LNCaP clone FGC (cell line): ENCODE results near the gene ETV6.

Experiments
- DNase-seq: peaks from one replicate; pipeline ENCODE4 v3.0.0-alpha.2; 2011; ENCODE audit warnings: low read depth
- H3K4me3 ChIP-seq: 2 replicates; pipeline ENCODE4 v1.5.1; 2011; ENCODE audit warnings: mild to moderate bottlenecking, low read depth, low read length, control low read depth
- TF ChIP-seq, protein P1 (sequence below): IDR thresholded peaks from 2 replicates; pipeline ENCODE4 v1.5.1; 2012; ENCODE audit warnings: mild to moderate bottlenecking; ENCODE audit not compliant: control insufficient read depth, insufficient read depth; ENCODE audit errors: extremely low read depth

ETV6 gene

DNA sequence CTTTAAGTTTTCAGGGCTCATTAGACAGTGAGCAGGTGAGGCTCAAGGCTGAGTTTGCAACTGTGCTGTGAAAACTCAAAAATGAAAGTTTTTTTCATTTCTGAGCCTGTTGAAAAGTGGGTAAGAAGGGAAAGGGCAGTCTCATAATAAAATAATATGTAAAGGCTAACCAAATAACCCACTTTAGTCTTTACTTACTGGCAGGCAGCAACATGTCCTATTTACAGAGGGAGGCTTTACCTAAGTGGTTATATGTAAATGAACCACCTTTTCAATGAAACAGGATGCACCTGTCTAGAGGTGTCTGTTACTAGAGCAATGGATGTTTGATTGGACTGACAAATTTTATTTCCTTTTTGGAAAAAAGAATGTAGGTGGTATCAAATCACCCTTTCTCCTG lies 158.0 kb downstream of the ETV6 start:
- no peak overlapping the region for H3K4me3 ChIP-seq
- DNase-seq: no peak
- TF ChIP-seq, protein P1, sequence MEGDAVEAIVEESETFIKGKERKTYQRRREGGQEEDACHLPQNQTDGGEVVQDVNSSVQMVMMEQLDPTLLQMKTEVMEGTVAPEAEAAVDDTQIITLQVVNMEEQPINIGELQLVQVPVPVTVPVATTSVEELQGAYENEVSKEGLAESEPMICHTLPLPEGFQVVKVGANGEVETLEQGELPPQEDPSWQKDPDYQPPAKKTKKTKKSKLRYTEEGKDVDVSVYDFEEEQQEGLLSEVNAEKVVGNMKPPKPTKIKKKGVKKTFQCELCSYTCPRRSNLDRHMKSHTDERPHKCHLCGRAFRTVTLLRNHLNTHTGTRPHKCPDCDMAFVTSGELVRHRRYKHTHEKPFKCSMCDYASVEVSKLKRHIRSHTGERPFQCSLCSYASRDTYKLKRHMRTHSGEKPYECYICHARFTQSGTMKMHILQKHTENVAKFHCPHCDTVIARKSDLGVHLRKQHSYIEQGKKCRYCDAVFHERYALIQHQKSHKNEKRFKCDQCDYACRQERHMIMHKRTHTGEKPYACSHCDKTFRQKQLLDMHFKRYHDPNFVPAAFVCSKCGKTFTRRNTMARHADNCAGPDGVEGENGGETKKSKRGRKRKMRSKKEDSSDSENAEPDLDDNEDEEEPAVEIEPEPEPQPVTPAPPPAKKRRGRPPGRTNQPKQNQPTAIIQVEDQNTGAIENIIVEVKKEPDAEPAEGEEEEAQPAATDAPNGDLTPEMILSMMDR: no peak

DNA sequence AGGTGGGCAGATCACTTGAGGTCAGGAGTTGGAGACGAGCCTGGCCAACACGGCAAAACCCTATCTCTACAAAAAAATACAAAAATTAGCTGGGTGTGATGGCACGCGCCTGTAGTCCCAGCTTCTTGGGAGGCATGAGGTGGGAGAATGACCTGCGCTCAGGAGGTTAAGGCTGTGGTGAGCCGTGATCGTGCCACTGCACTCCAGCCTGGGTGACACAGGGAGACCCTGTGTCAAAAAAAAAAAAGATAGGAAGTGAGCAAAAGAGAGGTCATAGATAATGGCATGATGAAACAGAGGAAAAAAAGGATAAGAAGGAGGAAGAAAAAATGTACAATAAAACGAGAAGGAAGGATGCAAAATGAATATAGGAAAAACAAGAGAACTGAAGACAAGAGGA lies 159.5 kb downstream of the ETV6 start:
- no peak overlapping the region for H3K4me3 ChIP-seq
- no peak for DNase-seq
- TF ChIP-seq, protein P1: no peak

- DNase-seq: no peak
- TF ChIP-seq, protein P1: no peak
These were observed 160.7 kb downstream of the ETV6 start for GRCh38 chr12:11810206-11810545.

DNA sequence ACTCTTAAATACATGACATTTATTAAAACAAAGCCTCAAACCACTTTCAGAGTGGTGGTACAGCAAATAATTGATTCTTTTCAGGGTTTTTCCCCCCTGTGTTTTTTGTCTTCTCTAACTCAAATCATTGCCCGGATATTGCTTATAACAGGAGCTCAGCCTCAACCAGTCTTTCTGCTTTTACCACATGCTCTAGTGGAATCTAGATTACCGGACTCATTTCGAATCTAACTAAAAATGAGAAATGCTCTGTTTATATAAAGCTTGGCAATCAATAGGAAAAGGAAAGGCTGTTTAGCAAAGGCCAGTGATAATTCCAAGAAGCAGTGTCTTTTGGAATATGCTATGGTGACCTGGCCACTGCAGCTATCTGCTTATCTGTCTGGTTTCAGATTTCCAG lies 161.5 kb downstream of the ETV6 start:
- DNase-seq: no peak
- TF ChIP-seq, protein P1: no peak
- H3K4me3 ChIP-seq: no peak overlapping the region

More at GRCh38 chr12:11810206-11810545, 160.7 kb downstream of the ETV6 start:
- no peak overlapping the region for H3K4me3 ChIP-seq

- DNase-seq: no peak
These were observed 162.7 kb downstream of the ETV6 start for GRCh38 chr12:11812241-11812585.

DNA sequence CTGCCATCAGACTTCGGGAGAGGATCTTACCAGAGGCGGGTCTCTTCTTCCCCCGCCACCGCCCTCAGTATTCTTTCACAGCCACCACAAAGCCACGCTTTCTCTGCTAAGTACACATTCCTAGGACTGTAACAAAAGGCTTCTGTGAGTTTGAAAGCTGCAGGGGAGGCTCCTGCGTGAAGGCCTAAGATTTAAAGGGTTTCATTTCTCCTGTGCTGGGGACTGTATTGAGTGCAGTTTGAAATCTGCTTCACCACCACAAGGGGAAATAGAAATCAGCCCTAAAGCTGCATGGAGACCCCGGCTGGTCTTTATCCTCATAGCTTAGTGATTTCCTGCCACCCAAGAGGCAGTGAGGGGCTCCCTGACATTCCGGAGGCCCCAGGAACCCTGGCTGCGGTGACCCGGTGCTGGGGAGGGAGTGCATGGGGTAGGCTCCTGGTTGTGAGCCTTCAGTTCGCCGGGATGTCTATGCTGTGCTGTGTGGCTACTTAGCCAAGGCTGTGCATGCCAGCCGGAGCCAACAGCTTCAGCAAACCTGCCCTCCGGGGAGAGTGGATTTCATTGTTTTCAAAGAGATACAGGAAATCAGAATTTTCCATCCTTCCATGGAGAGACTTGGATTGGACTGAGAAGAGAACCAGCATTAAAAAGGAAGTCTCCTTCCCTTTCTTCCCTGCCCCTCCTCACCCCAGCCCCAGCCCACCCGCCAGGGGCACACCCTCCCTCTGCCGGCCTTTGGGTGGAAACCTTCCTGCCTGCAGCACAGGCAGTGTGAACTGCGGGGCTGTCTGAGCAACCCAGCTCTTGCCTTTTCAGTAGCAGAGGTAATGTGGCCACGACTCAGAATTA lies 163.3 kb downstream of the ETV6 start:
- no peak for DNase-seq
- H3K4me3 ChIP-seq: no peak overlapping the region
- TF ChIP-seq, protein P1: no peak

More at GRCh38 chr12:11812241-11812585, 162.7 kb downstream of the ETV6 start:
- TF ChIP-seq, protein P1: no peak
- H3K4me3 ChIP-seq: no peak overlapping the region

DNA sequence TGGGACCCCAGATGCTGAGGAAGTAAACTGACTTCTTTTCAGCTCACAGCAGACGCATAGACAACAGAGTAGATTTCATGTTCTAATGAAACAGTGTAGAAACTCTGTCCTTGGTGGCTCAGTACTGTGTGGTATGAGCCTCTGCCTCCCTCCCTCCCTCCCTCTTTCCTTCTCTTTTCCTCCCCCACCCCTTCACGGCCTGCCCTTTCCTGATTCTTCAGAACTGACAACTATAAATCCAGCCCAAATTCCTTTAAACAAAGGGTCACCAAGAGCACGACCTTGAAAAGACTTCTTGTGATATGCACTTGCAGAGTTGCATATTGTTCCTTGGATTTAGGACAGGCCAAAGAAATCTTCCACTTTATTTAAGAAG lies 164.0 kb downstream of the ETV6 start:
- no peak overlapping the region for H3K4me3 ChIP-seq
- TF ChIP-seq, protein P1: no peak
- DNase-seq: no peak
